Activated CD4-positive, alpha-beta T cell treated with anti-CD3 and anti-CD28 coated beads, Interleukin-2, amount 50 U/mL, for 48 hours (primary cell): Measurements from ENCODE around the gene AKAP13.

ENCODE experiments used
- DNase-seq, 2 experiments: peaks; one replicate each; pipeline ENCODE4 v3.0.0-alpha.2; 2020

AKAP13 gene

GRCh38 chr15:85761635-85762034, 381.2 kb downstream of the AKAP13 start:
- DNase-seq: no peak

- no peak for DNase-seq
Measured at GRCh38 chr15:85762039-85762755, 381.8 kb downstream of the AKAP13 start.

GRCh38 chr15:85762756-85763127, 382.3 kb downstream of the AKAP13 start:
- DNase-seq: no peak

- no peak for DNase-seq
Measured at GRCh38 chr15:85763157-85763556, 382.8 kb downstream of the AKAP13 start.

- DNase-seq: no peak
Measured at GRCh38 chr15:85763673-85764633, 383.6 kb downstream of the AKAP13 start.

GRCh38 chr15:85764649-85765277, 384.4 kb downstream of the AKAP13 start:
- DNase-seq: no peak

GRCh38 chr15:85766001-85766831, 385.8 kb downstream of the AKAP13 start:
- no peak for DNase-seq

- DNase-seq: no peak
Measured at GRCh38 chr15:85767785-85768529, 387.6 kb downstream of the AKAP13 start.

- no peak for DNase-seq
Measured at GRCh38 chr15:85768595-85769168, 388.3 kb downstream of the AKAP13 start.

GRCh38 chr15:85769182-85769900, 388.9 kb downstream of the AKAP13 start:
- no peak for DNase-seq

GRCh38 chr15:85770096-85771041, 390.0 kb downstream of the AKAP13 start:
- DNase-seq: no peak

GRCh38 chr15:85771271-85771670, 390.9 kb downstream of the AKAP13 start:
- DNase-seq: no peak

- no peak for DNase-seq
Measured at GRCh38 chr15:85771781-85772445, 391.5 kb downstream of the AKAP13 start.

- DNase-seq: no peak
Measured at GRCh38 chr15:85772668-85773067, 392.3 kb downstream of the AKAP13 start.

GRCh38 chr15:85773249-85773648, 392.8 kb downstream of the AKAP13 start:
- no peak for DNase-seq

- no peak for DNase-seq
Measured at GRCh38 chr15:85773970-85774369, 393.6 kb downstream of the AKAP13 start.

- no peak for DNase-seq
Measured at GRCh38 chr15:85777250-85778106, 397.1 kb downstream of the AKAP13 start.
